ENCODE measurements around the gene PAGE2B. TPM values are rescaled to one million over a fixed set of nuclear protein-coding genes. Genes with fewer than 3 reads are reported as not detected.

The PAGE2B gene
- total and polyA plus RNA-seq, 10 of the 15 experiments (the other 5 are each of a cell fraction or from before 2014, with no cell fraction given): 0.22 to 0.65 (median 0.32) TPM; not detected in 7

DNA sequence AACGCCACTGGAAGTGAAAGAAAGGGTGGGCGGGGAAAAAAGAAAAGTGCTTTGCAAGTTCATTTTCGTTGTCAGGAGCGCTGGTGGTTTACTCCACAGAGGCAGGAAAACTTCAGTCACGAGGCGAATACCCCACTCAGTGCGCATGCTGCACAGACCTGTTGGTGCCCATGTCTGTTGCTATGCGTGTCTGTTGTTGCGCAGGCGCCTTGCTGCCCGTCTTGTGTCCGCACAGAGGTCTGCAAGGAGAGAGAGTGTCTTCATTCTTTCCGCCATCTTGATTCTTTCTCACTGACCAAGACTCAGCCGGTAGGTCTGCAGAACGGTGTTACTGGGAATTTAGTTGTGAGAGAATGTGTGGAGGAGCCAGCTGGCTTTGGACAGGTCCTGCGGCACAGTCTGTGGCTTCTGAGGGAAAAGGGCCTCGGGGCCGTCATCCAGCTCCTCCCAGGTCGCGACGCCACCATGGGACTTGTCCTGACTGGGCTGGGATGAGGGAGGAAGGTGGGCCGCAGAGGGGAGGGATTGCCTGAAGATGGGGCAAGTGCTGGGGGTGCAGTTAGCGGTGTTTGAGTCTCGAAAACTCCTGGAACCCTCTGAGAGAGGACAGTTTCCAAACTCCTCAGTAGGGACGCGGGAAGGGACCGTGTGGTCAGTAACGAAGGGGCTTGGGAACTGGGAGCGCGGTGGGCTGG lies 14.1 kb downstream of the PAGE2B start, which contains the start of gene PAGE2:
Gene PAGE2, plus strand, starts transcription at position 224 of the 695 bp plus-strand sequence. CDS start 1,003 bp downstream, outside the sequence.
- H2AFZ ChIP-seq (ENCODE audit: control insufficient read depth, low read depth, low read length): no peak within 1 kb of the TSS
- no peak within 1 kb of the TSS for H3K9ac ChIP-seq (ENCODE audit: control insufficient read depth, insufficient read depth, low read length)
- CTCF ChIA-PET: no interaction called here
- TF ChIP-seq, protein P1, sequence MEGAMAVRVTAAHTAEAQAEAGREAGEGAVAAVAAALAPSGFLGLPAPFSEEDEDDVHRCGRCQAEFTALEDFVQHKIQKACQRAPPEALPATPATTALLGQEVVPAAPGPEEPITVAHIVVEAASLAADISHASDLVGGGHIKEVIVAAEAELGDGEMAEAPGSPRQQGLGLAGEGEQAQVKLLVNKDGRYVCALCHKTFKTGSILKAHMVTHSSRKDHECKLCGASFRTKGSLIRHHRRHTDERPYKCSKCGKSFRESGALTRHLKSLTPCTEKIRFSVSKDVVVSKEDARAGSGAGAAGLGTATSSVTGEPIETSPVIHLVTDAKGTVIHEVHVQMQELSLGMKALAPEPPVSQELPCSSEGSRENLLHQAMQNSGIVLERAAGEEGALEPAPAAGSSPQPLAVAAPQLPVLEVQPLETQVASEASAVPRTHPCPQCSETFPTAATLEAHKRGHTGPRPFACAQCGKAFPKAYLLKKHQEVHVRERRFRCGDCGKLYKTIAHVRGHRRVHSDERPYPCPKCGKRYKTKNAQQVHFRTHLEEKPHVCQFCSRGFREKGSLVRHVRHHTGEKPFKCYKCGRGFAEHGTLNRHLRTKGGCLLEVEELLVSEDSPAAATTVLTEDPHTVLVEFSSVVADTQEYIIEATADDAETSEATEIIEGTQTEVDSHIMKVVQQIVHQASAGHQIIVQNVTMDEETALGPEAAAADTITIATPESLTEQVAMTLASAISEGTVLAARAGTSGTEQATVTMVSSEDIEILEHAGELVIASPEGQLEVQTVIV (IDR thresholded peaks at IDR 0.05; ENCODE audit: borderline replicate concordance, partially characterized antibody): no peak
- no peak for TF ChIP-seq CHD4 (IDR thresholded peaks at IDR 0.05)
- TF ChIP-seq BACH1 (IDR thresholded peaks at IDR 0.05; ENCODE audit: borderline replicate concordance): no peak
- no peak for TF ChIP-seq ZZZ3 (IDR thresholded peaks at IDR 0.05; ENCODE audit: control insufficient read depth, insufficient read length, low read depth)
- TF ChIP-seq, protein P2, sequence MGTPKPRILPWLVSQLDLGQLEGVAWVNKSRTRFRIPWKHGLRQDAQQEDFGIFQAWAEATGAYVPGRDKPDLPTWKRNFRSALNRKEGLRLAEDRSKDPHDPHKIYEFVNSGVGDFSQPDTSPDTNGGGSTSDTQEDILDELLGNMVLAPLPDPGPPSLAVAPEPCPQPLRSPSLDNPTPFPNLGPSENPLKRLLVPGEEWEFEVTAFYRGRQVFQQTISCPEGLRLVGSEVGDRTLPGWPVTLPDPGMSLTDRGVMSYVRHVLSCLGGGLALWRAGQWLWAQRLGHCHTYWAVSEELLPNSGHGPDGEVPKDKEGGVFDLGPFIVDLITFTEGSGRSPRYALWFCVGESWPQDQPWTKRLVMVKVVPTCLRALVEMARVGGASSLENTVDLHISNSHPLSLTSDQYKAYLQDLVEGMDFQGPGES (IDR thresholded peaks at IDR 0.05): no peak
- TF ChIP-seq, protein P3, sequence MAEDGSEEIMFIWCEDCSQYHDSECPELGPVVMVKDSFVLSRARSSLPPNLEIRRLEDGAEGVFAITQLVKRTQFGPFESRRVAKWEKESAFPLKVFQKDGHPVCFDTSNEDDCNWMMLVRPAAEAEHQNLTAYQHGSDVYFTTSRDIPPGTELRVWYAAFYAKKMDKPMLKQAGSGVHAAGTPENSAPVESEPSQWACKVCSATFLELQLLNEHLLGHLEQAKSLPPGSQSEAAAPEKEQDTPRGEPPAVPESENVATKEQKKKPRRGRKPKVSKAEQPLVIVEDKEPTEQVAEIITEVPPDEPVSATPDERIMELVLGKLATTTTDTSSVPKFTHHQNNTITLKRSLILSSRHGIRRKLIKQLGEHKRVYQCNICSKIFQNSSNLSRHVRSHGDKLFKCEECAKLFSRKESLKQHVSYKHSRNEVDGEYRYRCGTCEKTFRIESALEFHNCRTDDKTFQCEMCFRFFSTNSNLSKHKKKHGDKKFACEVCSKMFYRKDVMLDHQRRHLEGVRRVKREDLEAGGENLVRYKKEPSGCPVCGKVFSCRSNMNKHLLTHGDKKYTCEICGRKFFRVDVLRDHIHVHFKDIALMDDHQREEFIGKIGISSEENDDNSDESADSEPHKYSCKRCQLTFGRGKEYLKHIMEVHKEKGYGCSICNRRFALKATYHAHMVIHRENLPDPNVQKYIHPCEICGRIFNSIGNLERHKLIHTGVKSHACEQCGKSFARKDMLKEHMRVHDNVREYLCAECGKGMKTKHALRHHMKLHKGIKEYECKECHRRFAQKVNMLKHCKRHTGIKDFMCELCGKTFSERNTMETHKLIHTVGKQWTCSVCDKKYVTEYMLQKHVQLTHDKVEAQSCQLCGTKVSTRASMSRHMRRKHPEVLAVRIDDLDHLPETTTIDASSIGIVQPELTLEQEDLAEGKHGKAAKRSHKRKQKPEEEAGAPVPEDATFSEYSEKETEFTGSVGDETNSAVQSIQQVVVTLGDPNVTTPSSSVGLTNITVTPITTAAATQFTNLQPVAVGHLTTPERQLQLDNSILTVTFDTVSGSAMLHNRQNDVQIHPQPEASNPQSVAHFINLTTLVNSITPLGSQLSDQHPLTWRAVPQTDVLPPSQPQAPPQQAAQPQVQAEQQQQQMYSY (CRISPR knock-in tag; IDR thresholded peaks at IDR 0.05): no peak
- no peak for TF ChIP-seq FOS (IDR thresholded peaks at IDR 0.05; ENCODE audit: borderline replicate concordance, extremely low read depth, insufficient read length)
- TF ChIP-seq, protein P4, sequence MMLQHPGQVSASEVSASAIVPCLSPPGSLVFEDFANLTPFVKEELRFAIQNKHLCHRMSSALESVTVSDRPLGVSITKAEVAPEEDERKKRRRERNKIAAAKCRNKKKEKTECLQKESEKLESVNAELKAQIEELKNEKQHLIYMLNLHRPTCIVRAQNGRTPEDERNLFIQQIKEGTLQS (IDR thresholded peaks at IDR 0.05; ENCODE audit: borderline replicate concordance, extremely low read depth, low read depth, low read length): no peak
- no peak for TF ChIP-seq MEF2A (IDR thresholded peaks at IDR 0.05; ENCODE audit: insufficient read depth, low read depth, low read length)
- TF ChIP-seq CREB1 (IDR thresholded peaks at IDR 0.05; ENCODE audit: low read depth): no peak
- TF ChIP-seq FOXM1 (IDR thresholded peaks at IDR 0.05; ENCODE audit: low read depth, low read length): no peak
- TF ChIP-seq NR2F1 (conservative IDR thresholded peaks at IDR 0.05): no peak

More for the DNA sequence above, 14.1 kb downstream of the PAGE2B start, which contains the start of gene PAGE2:
- WGBS (ENCODE audit: insufficient coverage, insufficient replicate concordance, low lambda C conversion rate, missing lambda C conversion rate): 79% methylated on average over 25 of the region's 30 CpGs
- intact Hi-C loops (cut with micrococcal nuclease; ENCODE audit: unreplicated experiment) (no loop called here), in situ Hi-C loops (cut with MboI) (no loop called here)
- Histone ChIP-seq H3K4me1 (ENCODE audit: control insufficient read depth, insufficient read depth, low read length) (no peaks in the 10 kb centered on the region), H3K27me3 (replicated peaks in 1 of 2; ENCODE audit: control insufficient read depth in 2 of 2, insufficient read depth in 2 of 2, low read length in 1 of 2) (no peaks in the 10 kb centered on the region), H3K79me2 (ENCODE audit: control insufficient read depth, insufficient read depth, low read length) (no peaks in the 10 kb centered on the region), H3K36me3 (ENCODE audit: control insufficient read depth in 2 of 2, insufficient read depth in 2 of 2, low read length in 1 of 2) (no peaks in the 10 kb centered on the region), H3K4me3 (no peak within 1 kb of the TSS), H3K9me3 (replicated peaks; ENCODE audit: control insufficient read depth, insufficient read depth, low read length) (no peaks in the 10 kb centered on the region; the same call in 2 of the 3 replicates), H3K27ac (ENCODE audit: control insufficient read depth, insufficient read depth) (no peak within 1 kb of the TSS), H3K4me2 (ENCODE audit: control insufficient read depth, insufficient read depth) (no peak within 1 kb of the TSS), H4K20me1 (ENCODE audit: control insufficient read depth, insufficient read depth) (no peaks in the 10 kb centered on the region)
- ChIA-PET POLR2A (no interaction called here), SMC1A (ENCODE audit: uncharacterized antibody, unreplicated experiment) (no interaction called here), RAD21 (ENCODE audit: unreplicated experiment) (no interaction called here)
- ATAC-seq (no peak), DNase-seq (ENCODE audit: low read depth, low spot score) (no peak), FAIRE-seq (no peak)
- BruUV-seq (replicated peaks): no TSS peak

All from GM12878 (cell line).